GM19035 (cell line): ENCODE data around the gene APBA2.
"Not testable (repeated sequence)": the region's sequence is repeated elsewhere in the genome, so short reads cannot be mapped to it uniquely, and the experiment has no call there.

Source experiments
- ATAC-seq: cut with Tn5 transposase; IDR thresholded peaks from one replicate; pipeline ENCODE4 v1.9.1; 2021; ENCODE audit not compliant: unreplicated experiment

The APBA2 gene

DNA sequence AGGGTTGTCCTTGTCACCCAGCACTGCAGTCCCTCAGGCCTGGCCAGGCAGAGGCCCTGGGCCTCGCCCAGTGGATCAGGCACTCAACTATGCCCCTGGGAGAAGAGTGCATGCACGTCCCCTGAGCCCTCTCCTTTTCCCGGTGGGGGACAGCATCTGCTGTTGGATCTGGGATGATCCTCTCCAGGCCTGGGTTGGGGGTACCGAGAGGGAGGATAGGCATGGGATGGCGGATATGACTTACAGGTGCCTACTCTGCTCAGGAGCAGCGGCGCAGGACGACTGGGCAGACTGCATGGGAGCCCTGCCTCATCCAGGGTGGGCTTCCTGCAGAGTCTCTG is 9.0 kb upstream of the APBA2 start:
- no peak for ATAC-seq

DNA sequence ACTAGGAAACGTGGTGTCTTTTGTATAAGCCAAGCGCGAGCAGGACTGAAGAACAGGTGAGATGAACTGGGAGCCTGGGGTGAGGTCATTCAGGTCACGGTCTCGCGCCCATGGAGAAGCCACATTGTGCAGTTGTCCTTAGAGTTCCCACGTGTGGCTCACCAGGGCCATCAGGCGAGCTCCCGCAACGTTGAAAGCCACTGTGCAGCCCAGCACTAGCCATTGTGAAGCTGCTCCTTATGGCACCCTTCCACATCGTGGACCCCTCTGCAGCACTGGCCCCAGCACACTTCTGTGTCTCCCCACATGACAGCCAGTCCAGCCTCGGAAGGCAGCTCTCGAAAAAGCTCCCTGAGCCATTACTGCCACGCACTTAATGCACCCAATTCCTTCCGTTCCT is 7.6 kb upstream of the APBA2 start:
- ATAC-seq: no peak

GRCh38 chr15:28879551-28879950 is 6.2 kb upstream of the APBA2 start:
- ATAC-seq: no peak

DNA sequence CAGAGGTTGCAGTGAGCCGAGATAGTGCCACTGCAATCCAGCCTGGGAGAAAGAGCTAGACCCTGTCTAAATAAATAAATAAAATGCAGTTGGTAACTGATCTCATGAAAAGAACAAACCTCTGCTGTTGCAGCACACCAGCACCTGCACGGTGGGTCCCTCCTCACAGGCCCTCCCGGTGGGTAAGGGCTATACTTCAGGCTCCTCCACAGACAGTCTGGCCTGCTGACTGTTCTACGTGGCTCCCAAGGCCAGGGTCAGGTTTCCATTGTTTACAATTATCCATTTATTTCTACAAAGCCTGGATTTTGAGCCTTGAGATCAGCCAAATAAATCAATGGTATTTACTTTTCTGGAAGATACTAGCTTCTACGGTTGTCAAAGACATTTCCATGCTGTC is 5.1 kb upstream of the APBA2 start:
- no peak for ATAC-seq

- ATAC-seq: no peak
Observed at GRCh38 chr15:28881170-28881569, 4.6 kb upstream of the APBA2 start.

DNA sequence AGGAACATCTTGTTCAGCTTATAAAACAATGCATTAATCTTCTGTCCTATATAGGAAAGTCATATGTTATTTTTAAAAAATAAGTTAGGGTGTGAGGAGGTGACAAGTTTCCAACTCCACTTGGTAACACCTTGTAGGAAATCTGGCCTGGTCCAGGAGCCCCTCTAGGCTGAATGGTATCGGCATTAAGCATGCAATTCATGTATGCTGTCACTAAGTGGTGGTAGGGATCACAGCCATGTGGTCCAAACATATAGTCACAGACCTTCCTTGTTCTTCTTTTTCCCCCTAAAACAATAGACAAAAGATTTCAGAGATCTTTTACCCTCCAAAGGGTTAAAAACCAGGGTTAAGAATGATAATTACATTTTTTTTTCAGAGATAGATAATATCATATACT is 4.2 kb upstream of the APBA2 start:
- no peak for ATAC-seq

GRCh38 chr15:28884151-28884940 is 1.4 kb upstream of the APBA2 start:
- no peak for ATAC-seq

DNA sequence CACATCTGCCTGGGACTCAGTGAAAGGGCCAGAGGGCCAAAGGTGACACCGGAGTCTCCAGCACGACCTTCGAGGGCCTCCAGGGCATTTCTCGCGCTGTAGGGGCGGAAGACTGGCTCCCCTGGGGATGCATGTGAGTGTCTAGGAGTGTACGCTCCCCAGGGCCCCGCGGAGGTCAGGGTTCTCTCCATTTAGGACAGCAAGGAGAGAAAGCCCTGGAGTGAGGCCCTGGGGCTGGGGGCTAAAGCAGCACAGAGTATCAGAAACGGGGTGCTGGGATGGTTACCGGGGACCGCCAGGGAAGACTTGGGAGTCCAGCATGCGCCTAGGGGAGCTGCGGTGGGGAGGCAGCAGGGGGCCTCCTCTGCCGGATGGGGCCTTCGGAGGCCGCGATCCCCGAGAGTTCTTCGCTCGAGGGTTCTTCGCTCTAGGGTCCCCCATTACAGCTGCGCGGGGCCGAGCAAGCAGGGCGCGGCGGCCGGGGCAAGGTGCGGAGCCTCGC is 595 bp upstream of the APBA2 start:
- ATAC-seq: no peak

DNA sequence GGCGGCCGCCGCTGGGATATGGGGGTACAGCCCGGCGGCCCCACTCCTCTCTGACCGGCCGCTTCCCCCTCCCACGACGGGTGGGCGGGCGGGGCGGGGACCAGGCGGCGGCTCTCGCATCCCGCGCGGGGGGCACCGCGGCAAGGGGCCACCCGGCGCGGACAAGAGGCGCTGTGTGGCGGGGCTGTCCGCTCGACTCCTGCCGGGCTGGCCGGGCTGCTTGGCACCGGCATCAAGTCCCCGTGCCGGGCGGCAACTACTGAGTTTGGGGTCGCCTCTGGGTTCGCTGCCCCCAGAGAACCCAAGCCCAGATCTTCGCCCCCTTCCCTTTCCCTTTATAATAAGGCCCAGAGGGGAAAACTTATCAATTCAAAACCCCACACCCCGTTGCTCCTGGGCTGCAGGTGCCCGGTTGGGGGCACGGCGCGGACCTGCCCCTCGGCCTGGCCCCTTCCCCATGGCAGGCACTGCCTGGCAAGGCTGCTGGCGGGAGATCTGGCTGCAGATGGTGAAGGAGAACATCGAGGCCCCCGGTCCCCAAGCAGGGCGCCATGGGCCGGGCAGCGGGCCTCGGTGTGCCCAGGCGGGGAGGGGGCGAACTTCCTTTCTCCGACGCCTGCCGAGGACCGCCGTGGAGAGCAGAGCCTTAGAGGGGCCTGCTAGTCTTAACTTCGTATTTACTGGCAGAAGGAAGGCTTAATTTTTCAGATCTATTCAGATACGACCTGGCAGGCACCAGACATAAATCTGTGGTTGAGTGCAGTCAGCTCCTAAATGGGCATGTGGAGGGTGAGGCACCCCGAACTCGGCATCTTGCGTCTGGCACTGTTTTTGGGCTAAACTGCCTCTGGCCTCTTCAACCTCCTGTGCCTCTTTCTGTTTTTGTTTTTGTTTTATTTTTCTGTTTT is 911 bp downstream of the APBA2 start:
- ATAC-seq: no peak

DNA sequence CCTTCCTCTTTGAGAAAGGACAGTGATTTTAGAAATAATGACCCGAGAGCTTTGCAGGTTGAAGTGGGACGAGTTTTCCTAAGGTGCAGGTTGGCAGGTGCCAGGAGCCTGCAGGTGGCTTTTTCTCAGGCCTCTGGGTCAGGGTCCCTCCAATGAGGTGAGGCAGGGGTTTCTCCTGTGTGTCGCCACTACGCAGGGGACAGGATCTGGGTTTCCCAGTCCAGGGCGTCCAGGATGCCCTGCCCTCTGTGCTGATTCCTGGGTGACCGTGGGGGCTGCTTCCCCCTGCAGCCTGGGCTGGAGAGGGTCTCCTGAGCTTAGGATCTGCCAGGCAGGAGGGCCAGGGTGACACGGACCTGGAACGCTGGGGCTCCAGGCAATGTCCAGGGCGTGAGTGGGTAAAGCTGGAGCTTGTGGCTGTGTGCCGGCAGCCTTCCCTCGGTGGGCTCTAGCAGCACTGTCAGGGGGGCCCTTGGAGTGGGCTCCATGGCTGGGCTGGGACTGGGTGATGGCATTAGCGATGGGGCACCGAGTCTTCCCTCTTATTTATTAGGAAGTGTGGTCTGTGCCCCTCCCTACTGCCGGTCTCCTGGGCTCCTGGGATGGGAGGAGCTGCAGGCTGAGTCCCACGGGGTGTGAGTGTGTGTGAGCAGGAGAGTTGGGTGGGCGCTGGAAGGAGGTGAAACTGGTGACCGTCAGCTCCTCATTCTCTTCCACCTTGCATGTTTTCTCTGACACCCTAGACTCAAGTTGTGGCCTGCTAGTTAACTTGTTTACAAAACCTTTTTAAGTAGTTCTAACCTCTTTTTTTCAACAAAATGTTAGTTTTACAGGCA is 1.8 kb downstream of the APBA2 start:
- no peak for ATAC-seq

GRCh38 chr15:28888302-28888894 is 2.6 kb downstream of the APBA2 start:
- ATAC-seq: no peak

DNA sequence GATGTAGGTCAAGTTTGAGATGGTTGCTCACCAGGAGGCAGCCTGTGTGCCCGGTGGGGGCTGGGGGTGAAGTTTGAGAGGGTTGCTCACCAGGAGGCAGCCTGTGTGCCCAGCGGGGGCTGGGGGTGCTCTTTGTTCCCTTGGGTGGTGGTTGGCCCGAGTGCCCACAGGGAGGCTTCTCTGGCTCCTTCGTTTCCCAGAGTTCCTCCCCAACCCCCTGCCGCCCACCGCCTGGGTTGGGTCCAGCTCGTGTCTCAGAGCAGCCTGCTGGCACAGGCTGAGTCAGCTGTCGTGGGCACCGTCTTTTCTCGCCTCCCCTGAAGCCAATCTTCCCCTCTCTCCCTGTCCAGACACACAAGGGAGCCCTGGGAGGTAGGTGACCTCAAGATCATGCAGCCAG is 3.1 kb downstream of the APBA2 start:
- no peak for ATAC-seq

GRCh38 chr15:28889346-28889745 is 3.6 kb downstream of the APBA2 start:
- no peak for ATAC-seq

GRCh38 chr15:28889871-28890270 is 4.1 kb downstream of the APBA2 start:
- ATAC-seq: not testable (repeated sequence)

- ATAC-seq: not testable (repeated sequence)
Observed at GRCh38 chr15:28890291-28890690, 4.5 kb downstream of the APBA2 start.

- no peak for ATAC-seq
Observed at GRCh38 chr15:28890711-28891495, 5.1 kb downstream of the APBA2 start.

GRCh38 chr15:28891588-28891987 is 5.8 kb downstream of the APBA2 start:
- no peak for ATAC-seq

DNA sequence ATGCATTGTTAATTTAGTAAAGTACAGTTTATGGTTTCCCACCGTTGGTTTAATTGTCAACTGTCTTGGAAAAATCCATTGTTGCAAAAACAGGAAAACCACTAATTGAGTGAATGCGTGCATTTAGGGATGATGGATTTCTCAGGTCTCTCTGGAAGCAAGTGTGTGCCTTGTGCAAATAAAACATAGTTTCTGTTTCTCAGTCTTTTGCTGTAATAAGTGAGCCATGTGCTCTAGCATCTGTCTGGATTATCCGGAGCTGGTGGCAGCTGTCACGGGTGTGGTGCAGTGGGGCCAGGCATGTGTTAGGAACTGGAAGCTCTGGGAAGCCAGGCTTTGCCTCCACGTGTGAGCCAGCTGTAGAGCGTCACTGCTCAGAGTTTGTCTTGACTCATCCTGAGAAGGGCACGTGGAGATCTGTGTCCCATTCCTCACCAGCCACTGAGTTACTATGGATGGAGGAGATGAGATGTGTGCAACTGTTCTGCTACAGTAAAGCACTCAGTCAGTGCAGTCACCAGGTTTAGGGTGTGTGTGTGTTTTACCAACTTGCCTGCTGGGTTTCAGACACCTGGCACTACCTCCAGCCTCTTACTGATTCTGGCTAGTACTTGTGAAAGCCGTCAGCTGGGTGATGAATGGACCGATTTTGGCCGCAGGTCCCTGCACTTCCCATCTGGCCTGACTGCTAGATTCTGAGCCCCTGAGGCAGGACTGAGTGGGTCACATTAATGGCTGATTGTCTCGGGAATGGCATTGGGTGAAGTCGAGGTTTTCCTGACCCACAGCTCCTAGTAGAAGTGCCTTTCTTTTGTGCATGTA is 7.2 kb downstream of the APBA2 start:
- ATAC-seq: no peak

DNA sequence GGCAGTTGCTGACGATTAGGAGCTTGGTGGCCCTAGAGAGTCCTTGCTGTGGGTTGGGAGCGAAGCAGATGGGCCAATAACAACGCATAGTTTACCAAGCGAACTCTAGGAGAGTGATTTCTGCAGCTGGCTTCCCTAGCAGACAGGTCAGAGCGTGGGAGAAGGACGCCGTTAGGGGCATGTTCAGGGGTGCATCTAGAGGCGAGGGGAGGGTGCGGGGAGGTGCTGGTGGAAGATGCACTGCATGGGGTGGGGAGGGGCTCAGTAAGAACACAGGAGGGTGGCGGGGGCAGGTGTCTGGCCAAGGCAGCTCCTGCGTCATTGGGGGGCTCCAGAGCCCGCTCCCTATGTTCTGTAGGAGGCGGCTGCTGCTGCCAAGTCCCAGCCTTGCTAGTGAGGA is 8.9 kb downstream of the APBA2 start:
- ATAC-seq: no peak
